DOHH2 (cell line): Measurements from ENCODE around the gene JARID2.

Source experiments
- CTCF ChIP-seq: fragments of 200-600 bp; sonication (generic); IDR thresholded peaks from one replicate; pipeline ENCODE4 v1.5.1; 2014; ENCODE audit warnings: antibody characterized with exemption, mild to moderate bottlenecking, low read depth, low read length; ENCODE audit not compliant: poor library complexity, severe bottlenecking
- EZH2phosphoT487 ChIP-seq: fragments of 200-600 bp; sonication (generic); IDR thresholded peaks from 2 replicates; pipeline ENCODE4 v1.6.1; 2017; ENCODE audit warnings: borderline replicate concordance, mild to moderate bottlenecking, antibody characterized with exemption, low read length, moderate library complexity, mixed read lengths

DNA sequence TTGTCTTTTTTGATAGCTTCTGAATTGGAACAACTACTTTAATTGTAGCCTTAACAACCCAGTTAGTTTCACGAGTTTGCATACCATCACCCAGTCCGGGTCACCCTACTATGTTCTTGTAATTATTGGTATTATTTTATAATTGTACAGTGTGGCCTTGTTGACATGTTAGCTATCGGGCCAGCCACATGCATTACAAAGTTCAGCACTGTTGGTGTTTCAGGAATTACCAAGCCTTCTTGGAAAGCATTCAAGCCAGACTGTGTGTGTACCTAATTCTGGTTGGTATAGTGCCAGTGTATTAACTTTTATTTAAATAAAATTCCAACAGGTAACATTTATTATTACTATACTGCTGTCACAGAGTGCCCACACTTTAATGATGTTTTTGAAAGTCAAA is 150.9 kb downstream of the JARID2 start:
- no peak for TF ChIP-seq EZH2phosphoT487
- no peak for TF ChIP-seq CTCF
